NCI-H2107 (cell line): ENCODE measurements around the gene HPCAL4.

Source experiments
- DNase-seq: peaks from one replicate; lab custom pipeline; 2025; lab: John Stamatoyannopoulos, UW

The HPCAL4 gene

GRCh38 chr1:39691383-39692151, at the start of gene HPCAL4:
HPCAL4 (minus strand) TSS chr1:39691433; CDS start chr1:39684603, 6,830 bp downstream.
- DNase-seq, result peak; percentile 100

- DNase-seq, result peak; percentile 100
Observed at GRCh38 chr1:39738622-39739366, 47.6 kb upstream of the HPCAL4 start, which contains the start of gene PPIE. PPIE (plus strand) TSS chr1:39738882; CDS start chr1:39738901, 19 bp downstream.

GRCh38 chr1:39737546-39738169, 46.4 kb upstream of the HPCAL4 start:
- no peak for DNase-seq

GRCh38 chr1:39735731-39736130, 44.5 kb upstream of the HPCAL4 start:
- DNase-seq, result peak; percentile 96

GRCh38 chr1:39733161-39733560, 41.9 kb upstream of the HPCAL4 start:
- peak; percentile 87 for DNase-seq

- no peak for DNase-seq
Observed at GRCh38 chr1:39732730-39733129, 41.5 kb upstream of the HPCAL4 start.

- DNase-seq, result no peak
Observed at GRCh38 chr1:39729842-39730241, 38.6 kb upstream of the HPCAL4 start.

- DNase-seq, result no peak
Observed at GRCh38 chr1:39729030-39729429, 37.8 kb upstream of the HPCAL4 start.

- peak; percentile 99 for DNase-seq
Observed at GRCh38 chr1:39727932-39728317, 36.7 kb upstream of the HPCAL4 start.

- DNase-seq, result no peak
Observed at GRCh38 chr1:39727221-39727931, 36.1 kb upstream of the HPCAL4 start.

- DNase-seq, result no peak
Observed at GRCh38 chr1:39726600-39726999, 35.4 kb upstream of the HPCAL4 start.

GRCh38 chr1:39722495-39722894, 31.3 kb upstream of the HPCAL4 start:
- no peak for DNase-seq

- no peak for DNase-seq
Observed at GRCh38 chr1:39721664-39722063, 30.4 kb upstream of the HPCAL4 start.

- DNase-seq, result peak; percentile 100
Observed at GRCh38 chr1:39720094-39720999, 29.1 kb upstream of the HPCAL4 start.

- DNase-seq, result no peak
Observed at GRCh38 chr1:39717809-39718208, 26.6 kb upstream of the HPCAL4 start.

GRCh38 chr1:39713557-39713956, 22.3 kb upstream of the HPCAL4 start:
- no peak for DNase-seq

- DNase-seq, result no peak
Observed at GRCh38 chr1:39711966-39712340, 20.7 kb upstream of the HPCAL4 start.

- DNase-seq, result no peak
Observed at GRCh38 chr1:39711104-39711965, 20.1 kb upstream of the HPCAL4 start.

- no peak for DNase-seq
Observed at GRCh38 chr1:39707506-39707905, 16.3 kb upstream of the HPCAL4 start.

- no peak for DNase-seq
Observed at GRCh38 chr1:39704757-39705156, 13.5 kb upstream of the HPCAL4 start.
